ENCODE data around the gene NBAS.

NBAS gene

DNA sequence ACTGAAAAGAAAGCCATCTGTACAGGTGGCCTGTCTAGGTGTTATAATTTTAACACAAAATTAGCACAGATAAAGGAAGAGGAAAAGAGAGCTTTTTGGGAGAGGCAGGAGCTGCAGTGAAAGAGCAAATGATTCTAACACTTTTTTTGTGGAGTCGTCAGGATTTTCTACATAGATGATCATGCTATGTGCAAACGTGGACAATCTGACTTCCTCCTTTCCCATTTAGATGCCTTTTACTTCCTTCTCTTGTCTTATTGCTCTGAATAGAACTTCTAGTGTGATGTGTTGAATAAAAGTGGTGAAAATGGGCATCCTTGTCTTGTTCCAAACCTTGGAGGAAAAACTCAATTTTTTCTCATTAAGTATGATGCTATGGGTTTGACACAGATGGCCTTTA is 334.5 kb downstream of the NBAS start:
- DNase-seq (ENCODE audit: extremely low read depth, insufficient read length): no peak
- Histone ChIP-seq H3K4me3 (replicated peaks; ENCODE audit: low read depth, low read length) (no peak overlapping the region), H3K27me3 (replicated peaks; ENCODE audit: control insufficient read depth, insufficient read depth, low read length) (no peaks in the 10 kb centered on the region), H3K36me3 (ENCODE audit: control insufficient read depth, insufficient read depth, low read length) (peaks cover 2% of the 10 kb centered on the region)
- TF ChIP-seq, protein P1, sequence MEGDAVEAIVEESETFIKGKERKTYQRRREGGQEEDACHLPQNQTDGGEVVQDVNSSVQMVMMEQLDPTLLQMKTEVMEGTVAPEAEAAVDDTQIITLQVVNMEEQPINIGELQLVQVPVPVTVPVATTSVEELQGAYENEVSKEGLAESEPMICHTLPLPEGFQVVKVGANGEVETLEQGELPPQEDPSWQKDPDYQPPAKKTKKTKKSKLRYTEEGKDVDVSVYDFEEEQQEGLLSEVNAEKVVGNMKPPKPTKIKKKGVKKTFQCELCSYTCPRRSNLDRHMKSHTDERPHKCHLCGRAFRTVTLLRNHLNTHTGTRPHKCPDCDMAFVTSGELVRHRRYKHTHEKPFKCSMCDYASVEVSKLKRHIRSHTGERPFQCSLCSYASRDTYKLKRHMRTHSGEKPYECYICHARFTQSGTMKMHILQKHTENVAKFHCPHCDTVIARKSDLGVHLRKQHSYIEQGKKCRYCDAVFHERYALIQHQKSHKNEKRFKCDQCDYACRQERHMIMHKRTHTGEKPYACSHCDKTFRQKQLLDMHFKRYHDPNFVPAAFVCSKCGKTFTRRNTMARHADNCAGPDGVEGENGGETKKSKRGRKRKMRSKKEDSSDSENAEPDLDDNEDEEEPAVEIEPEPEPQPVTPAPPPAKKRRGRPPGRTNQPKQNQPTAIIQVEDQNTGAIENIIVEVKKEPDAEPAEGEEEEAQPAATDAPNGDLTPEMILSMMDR (IDR thresholded peaks at IDR 0.05; ENCODE audit: insufficient read depth, low read length, poor library complexity, severe bottlenecking): no peak

DNA sequence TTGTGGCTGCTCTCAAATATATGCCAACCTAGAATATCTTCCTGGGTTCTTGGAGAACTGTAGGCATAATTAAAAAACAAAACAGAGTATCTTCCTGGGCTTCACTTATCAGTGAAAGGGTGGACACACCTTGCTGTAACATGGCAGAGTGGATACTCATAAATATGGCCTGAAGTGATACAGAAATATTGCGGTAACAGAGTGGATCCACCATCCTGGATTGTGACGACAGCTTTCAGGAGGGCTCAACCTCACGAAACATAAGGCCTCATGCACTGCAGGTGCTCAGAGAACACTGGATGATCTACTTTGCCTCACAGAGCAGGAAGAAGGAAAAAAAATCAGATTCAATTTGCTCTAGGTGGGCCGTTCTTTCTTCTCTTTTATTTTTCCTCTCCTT is 336.0 kb downstream of the NBAS start:
- Histone ChIP-seq H3K27me3 (replicated peaks; ENCODE audit: control insufficient read depth, insufficient read depth, low read length) (no peaks in the 10 kb centered on the region), H3K36me3 (ENCODE audit: control insufficient read depth, insufficient read depth, low read length) (no peaks in the 10 kb centered on the region), H3K4me3 (replicated peaks; ENCODE audit: low read depth, low read length) (no peak overlapping the region)
- DNase-seq (ENCODE audit: extremely low read depth, insufficient read length): no peak
- TF ChIP-seq, protein P1 (IDR thresholded peaks at IDR 0.05; ENCODE audit: insufficient read depth, low read length, poor library complexity, severe bottlenecking): no peak

DNA sequence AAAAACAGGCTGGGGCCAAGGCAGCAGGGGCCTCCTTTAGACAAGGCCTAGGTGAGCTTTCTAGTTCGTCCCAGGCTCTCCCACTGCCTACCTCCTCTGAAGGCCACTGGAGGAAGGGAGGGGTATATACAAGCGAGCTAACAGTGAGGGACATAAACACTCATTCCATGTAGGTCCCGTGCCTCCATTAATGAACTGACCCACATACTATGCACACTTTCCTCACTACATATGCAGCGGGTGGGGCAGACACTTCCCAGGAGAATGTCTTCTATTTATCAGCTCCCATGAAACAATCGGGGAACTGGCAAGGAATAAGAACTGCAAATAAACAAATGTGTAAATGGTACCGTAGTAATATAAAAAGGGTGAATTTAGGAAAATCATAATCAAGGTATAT is 336.5 kb downstream of the NBAS start:
- Histone ChIP-seq H3K4me3 (replicated peaks; ENCODE audit: low read depth, low read length) (no peak overlapping the region), H3K27me3 (replicated peaks; ENCODE audit: control insufficient read depth, insufficient read depth, low read length) (no peaks in the 10 kb centered on the region), H3K36me3 (ENCODE audit: control insufficient read depth, insufficient read depth, low read length) (no peaks in the 10 kb centered on the region)
- DNase-seq (ENCODE audit: extremely low read depth, insufficient read length): no peak
- TF ChIP-seq, protein P1 (IDR thresholded peaks at IDR 0.05; ENCODE audit: insufficient read depth, low read length, poor library complexity, severe bottlenecking): no peak

DNA sequence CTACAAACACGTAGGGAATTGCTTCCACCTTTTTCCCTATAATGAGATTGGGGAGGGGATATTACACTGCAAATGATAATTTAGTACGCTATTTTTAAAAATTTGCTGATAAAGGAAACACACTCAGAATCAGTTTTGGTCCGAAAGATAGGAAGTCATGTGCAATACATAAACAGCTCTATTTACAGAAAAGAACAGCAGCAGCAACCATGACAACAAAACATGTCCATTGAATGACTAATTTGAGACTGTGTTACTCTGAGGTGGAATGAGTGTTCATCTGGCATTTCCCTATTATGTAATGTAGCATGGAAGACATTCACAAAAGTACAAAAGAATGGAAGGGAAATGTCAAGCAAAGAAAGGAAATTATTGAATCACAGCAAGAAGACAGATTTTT is 337.2 kb downstream of the NBAS start:
- Histone ChIP-seq H3K36me3 (ENCODE audit: control insufficient read depth, insufficient read depth, low read length) (no peaks in the 10 kb centered on the region), H3K27me3 (replicated peaks; ENCODE audit: control insufficient read depth, insufficient read depth, low read length) (no peaks in the 10 kb centered on the region), H3K4me3 (replicated peaks; ENCODE audit: low read depth, low read length) (no peak overlapping the region)
- no peak for DNase-seq (ENCODE audit: extremely low read depth, insufficient read length)
- TF ChIP-seq, protein P1 (IDR thresholded peaks at IDR 0.05; ENCODE audit: insufficient read depth, low read length, poor library complexity, severe bottlenecking): no peak

DNA sequence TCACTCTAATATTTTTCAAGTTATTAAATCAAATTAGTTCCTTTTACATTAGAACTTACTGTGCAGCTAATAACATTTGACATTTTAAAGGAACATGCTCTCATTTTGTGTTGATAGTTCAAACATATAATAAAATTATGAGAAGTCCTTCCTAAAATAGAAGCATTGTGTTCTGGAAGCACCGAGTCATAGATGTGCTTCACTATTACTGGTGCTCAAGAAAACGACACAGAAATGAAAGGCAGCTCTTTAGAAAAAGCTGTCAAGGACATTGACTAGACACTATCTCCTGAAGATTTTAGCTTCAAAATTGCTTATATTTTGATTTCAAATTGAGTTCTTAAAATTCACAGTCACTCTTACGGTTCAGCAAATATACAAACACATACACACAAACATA is 338.3 kb downstream of the NBAS start:
- Histone ChIP-seq H3K36me3 (ENCODE audit: control insufficient read depth, insufficient read depth, low read length) (peaks cover 3% of the 10 kb centered on the region; the same call in 1 of the 2 replicates), H3K4me3 (replicated peaks; ENCODE audit: low read depth, low read length) (no peak overlapping the region), H3K27me3 (replicated peaks; ENCODE audit: control insufficient read depth, insufficient read depth, low read length) (no peaks in the 10 kb centered on the region)
- DNase-seq (ENCODE audit: extremely low read depth, insufficient read length): no peak
- TF ChIP-seq, protein P1 (IDR thresholded peaks at IDR 0.05; ENCODE audit: insufficient read depth, low read length, poor library complexity, severe bottlenecking): no peak

DNA sequence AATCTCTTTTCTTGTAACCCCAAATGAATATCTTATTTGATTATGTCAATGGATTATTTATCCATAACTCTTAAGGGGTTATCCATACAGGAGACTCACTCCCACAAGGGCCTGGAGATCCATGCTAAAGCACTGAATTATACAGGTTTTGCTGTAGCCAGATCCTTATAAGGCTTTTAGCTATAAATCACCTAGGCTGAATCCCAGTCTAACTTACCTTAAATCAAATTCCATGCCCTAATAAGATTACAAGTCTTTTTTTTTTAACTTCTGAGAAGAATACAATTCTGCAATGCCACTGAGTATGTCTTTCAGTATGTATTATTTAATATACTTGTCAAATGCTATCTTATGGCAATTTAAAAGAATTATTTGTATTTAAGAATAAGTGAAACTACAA is 340.5 kb downstream of the NBAS start:
- TF ChIP-seq, protein P1 (IDR thresholded peaks at IDR 0.05; ENCODE audit: insufficient read depth, low read length, poor library complexity, severe bottlenecking): no peak
- H3K4me3 ChIP-seq (replicated peaks; ENCODE audit: low read depth, low read length): no peak overlapping the region
- DNase-seq (ENCODE audit: extremely low read depth, insufficient read length): no peak
- peaks cover 3% of the 10 kb centered on the region; the same call in 1 of the 2 replicates for H3K36me3 ChIP-seq (ENCODE audit: control insufficient read depth, insufficient read depth, low read length)
- H3K27me3 ChIP-seq (replicated peaks; ENCODE audit: control insufficient read depth, insufficient read depth, low read length): no peaks in the 10 kb centered on the region
